HEK293 (cell line): ENCODE results near the gene VIT.

Experiments
- ATF2 ChIP-seq: fragments of 450-650 bp; formaldehyde crosslinking; IDR thresholded peaks from 2 replicates; pipeline ENCODE4 v1.5.1; 2016; ENCODE audit warnings: missing biosample characterization, missing genetic modification characterization, low read depth
- KLF17 ChIP-seq: fragments of 450-650 bp; formaldehyde crosslinking; IDR thresholded peaks from 2 replicates; pipeline ENCODE4 v1.5.1; 2016; ENCODE audit warnings: missing biosample characterization, missing genetic modification characterization
- TSHZ1 ChIP-seq: fragments of 450-650 bp; formaldehyde crosslinking; IDR thresholded peaks from 2 replicates; pipeline ENCODE4 v1.5.1; 2016; ENCODE audit warnings: missing biosample characterization, missing genetic modification characterization, borderline replicate concordance
- ZBTB1 ChIP-seq: fragments of 450-650 bp; formaldehyde crosslinking; IDR thresholded peaks from 2 replicates; pipeline ENCODE4 v1.5.1; 2016; ENCODE audit warnings: missing biosample characterization, missing genetic modification characterization
- ZNF10 ChIP-seq: fragments of 450-650 bp; formaldehyde crosslinking; IDR thresholded peaks from 2 replicates; pipeline ENCODE4 v1.5.1; 2017; ENCODE audit warnings: missing biosample characterization, missing genetic modification characterization
- ZNF138 ChIP-seq: fragments of 450-650 bp; formaldehyde crosslinking; IDR thresholded peaks from 2 replicates; pipeline ENCODE4 v1.5.1; 2016; ENCODE audit warnings: missing biosample characterization, missing genetic modification characterization, borderline replicate concordance
- ZNF174 ChIP-seq: fragments of 450-650 bp; formaldehyde crosslinking; IDR thresholded peaks from 2 replicates; pipeline ENCODE4 v1.5.0; 2017; ENCODE audit warnings: missing biosample characterization, mild to moderate bottlenecking, missing genetic modification characterization
- ZNF214 ChIP-seq: fragments of 450-650 bp; formaldehyde crosslinking; IDR thresholded peaks from 2 replicates; pipeline ENCODE4 v1.5.1; 2017; ENCODE audit warnings: missing biosample characterization, mild to moderate bottlenecking, missing genetic modification characterization, borderline replicate concordance
- ZNF26 ChIP-seq: fragments of 450-650 bp; formaldehyde crosslinking; IDR thresholded peaks from 2 replicates; pipeline ENCODE4 v1.5.1; 2016; ENCODE audit warnings: missing biosample characterization, missing genetic modification characterization
- ZNF280C ChIP-seq: fragments of 450-650 bp; formaldehyde crosslinking; IDR thresholded peaks from 2 replicates; pipeline ENCODE4 v1.5.1; 2016; ENCODE audit warnings: missing biosample characterization, missing genetic modification characterization
- ZNF518A ChIP-seq: fragments of 450-650 bp; formaldehyde crosslinking; conservative IDR thresholded peaks from 2 replicates; pipeline ENCODE4 v1.5.1; 2016; ENCODE audit warnings: low read depth, missing biosample characterization, missing genetic modification characterization
- ZNF629 ChIP-seq: fragments of 450-650 bp; formaldehyde crosslinking; IDR thresholded peaks from 2 replicates; pipeline ENCODE4 v1.5.1; 2017; ENCODE audit warnings: missing biosample characterization, missing genetic modification characterization
- ZNF747 ChIP-seq: fragments of 450-650 bp; formaldehyde crosslinking; IDR thresholded peaks from 2 replicates; pipeline ENCODE4 v1.5.1; 2016; ENCODE audit warnings: missing biosample characterization, missing genetic modification characterization
- ZNF776 ChIP-seq: fragments of 450-650 bp; formaldehyde crosslinking; IDR thresholded peaks from 2 replicates; pipeline ENCODE4 v1.5.0; 2017; ENCODE audit warnings: missing biosample characterization, missing genetic modification characterization, borderline replicate concordance

VIT gene

GRCh38 chr2:36717603-36718266, 21.2 kb downstream of the VIT start (continued):
- TF ChIP-seq TSHZ1 (tag by site-specific recombination) (no peak), KLF17 (tag by site-specific recombination) (0 out of 2 replicates have a peak, but pooled peaks have one; percentile 45), ZNF280C (no peak), ZNF138 (tag by site-specific recombination) (no peak), ZNF629 (peak; percentile 46; the same call in 1 of the 2 replicates), ATF2 (tag by site-specific recombination) (peak; percentile 76), ZNF518A (tag by site-specific recombination) (no peak), ZNF174 (no peak), ZNF214 (tag by site-specific recombination) (no peak), ZBTB1 (no peak), ZNF26 (tag by site-specific recombination) (no peak), ZNF776 (tag by site-specific recombination) (no peak), ZNF10 (tag by site-specific recombination) (no peak), ZNF747 (tag by site-specific recombination) (no peak)
- TF ChIP-seq, all 188 proteins: peak for 5
